Measurements from ENCODE around the gene ARHGDIA.
A peak's percentile ranks its signal among the peaks of the same experiment; 100 is the strongest.

ARHGDIA gene

DNA sequence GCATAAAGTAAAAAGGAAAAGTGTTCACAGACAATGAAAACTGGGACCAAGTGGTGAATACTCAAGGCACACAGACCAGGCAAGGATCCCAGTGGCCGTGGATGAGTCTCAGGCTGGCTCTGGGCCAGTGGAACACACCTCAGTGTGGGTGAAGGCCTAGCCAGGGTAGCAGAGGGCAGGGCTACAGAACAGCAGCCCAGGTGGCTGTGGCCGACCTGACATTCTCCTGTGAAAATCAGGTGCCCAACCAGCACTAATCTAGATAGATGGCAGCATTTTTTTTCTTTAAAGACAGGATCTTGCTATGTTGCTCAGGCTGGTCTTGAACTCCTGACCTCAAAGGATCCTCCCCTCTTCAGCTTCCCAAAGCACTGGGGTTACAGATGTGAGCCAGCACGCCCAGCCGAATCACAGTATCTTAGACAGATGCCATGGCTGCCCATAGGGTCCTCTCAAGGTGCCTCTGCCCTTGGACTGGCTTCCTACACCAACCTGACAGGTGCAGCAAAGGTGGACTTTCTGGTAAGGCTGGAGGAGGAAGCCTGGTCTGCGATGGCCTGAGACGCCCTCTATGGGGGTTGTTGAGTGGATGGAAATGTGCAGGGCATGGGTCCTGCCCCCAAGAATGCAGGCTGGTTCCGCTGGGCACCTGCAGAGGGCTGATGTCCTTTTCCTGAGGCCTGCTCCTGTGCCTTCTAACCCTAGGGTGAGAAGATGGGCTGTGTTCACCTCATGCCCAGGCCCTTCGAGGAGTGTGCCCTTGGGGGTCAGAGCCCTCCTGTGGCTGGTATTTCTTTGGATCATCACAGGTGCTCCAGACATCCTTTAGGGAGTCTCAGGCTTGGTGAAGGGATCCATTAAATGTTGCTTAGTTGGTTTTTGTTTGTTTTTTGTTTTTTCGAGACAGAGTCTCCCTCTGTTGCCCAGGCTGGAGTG is 7.0 kb downstream of the ARHGDIA start:
- no peak for FAIRE-seq

DNA sequence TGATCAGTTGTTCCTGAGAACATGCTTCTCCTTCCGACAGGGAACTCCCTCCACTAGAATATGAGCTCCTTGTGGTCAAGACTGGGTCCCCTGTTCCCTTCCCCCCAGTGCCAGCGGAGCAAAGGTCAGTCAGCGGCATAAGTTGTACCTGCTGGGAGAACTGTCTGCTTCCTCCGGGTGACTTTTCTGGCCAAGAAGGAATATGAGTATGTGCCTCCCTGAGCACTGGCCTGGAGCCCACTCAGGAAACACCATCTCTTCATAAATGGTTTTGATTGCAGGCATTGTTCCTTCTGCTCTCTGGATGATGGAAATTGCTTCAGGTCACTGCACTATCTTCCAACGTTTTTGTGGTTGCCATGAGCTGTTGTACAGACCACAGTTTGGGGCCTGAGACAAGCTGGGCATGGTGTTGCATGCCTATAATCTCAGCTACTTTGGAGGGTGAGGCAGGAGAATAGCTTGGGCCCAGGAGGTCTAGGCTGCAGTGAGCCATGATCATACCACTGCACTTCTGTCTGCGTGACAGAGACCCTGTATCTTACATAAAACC is 7.9 kb downstream of the ARHGDIA start:
- FAIRE-seq = no peak

DNA sequence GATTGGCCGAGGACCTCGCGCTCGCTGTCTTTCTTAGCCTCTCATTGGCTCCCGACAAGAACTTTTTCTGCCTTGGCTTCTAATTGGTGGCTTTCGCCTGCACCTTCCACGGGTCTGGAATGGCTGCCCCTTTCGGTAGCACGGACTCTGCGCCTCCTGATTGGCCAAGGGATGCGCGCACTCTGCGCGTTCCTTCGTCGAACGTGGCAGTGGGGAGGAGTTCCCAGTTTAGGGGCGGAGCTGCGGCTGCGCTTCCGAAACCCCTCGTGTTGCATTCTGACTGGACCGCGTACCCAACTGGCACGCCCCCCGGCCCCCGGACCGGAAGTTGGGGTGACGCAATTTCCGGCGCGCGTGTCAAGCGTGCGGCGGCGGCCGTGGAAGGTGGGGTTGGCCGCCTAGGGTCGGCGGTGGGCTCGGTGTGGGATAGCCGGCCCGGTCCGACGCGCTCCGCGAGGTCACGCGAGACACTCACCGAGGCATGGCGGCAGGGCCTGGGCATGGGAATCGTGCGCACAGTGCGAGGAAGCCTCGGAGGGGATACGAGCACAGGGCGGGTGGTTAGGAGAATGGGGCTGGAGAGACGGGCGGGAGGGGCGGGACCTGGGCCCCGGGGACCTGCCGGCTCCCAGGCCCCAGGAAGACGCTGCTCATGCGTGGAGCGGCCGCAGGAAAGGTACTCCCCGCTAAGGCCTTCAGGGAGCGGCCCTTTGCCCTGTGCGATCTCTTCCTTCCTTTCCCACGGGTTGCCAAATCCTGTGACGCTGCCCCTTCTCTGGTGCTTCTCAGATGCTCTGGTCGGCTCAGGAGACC is 10.2 kb downstream of the ARHGDIA start:
- peak; percentile 99 for FAIRE-seq

DNA sequence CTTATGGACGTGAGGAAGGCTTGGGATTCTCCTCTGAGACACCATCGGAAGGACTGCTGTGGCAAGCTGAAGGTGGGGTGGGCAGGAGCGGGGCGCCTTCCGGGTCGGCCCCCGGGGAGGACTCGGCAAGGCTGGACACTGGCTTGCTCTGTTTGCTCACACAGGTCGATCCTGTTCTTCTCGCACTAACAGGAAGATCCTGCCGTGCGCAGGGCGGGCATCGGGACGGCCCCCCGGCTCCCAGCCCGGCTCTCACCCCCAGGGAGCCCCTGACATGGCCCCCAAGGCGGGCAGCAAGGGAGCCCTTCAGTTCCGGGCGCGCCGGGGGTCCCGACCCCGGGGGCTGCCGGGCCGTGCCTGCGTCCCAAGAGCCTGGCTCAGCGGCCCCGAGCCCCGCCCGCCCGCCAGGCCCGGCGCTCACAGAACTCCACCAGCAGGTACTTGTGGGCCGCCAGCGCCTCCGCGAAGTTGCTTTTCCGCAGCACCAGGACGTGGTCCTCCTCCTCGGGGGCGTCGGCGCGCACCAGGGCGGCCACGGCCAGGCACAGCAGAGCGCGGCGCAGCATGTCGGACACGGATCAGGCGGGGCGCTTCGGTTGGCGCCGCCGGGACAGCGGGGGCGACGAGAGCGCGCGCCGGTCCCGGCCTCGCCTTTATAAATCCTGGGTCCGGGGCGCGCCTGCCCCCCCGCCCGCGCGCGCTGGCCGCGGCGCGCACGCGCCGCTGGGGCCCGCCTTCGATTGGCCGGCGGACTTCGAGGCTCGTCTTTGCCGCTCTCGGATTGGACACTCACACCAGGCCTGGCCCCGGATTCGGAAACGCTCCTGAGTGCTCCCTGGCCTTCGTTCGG is 11.0 kb downstream of the ARHGDIA start, which contains the start of gene P4HB:
Gene P4HB, minus strand, starts transcription at position 630 of the 850 bp plus-strand sequence. Its CDS starts 64 bp downstream, at position 566.
- FAIRE-seq = no peak

DNA sequence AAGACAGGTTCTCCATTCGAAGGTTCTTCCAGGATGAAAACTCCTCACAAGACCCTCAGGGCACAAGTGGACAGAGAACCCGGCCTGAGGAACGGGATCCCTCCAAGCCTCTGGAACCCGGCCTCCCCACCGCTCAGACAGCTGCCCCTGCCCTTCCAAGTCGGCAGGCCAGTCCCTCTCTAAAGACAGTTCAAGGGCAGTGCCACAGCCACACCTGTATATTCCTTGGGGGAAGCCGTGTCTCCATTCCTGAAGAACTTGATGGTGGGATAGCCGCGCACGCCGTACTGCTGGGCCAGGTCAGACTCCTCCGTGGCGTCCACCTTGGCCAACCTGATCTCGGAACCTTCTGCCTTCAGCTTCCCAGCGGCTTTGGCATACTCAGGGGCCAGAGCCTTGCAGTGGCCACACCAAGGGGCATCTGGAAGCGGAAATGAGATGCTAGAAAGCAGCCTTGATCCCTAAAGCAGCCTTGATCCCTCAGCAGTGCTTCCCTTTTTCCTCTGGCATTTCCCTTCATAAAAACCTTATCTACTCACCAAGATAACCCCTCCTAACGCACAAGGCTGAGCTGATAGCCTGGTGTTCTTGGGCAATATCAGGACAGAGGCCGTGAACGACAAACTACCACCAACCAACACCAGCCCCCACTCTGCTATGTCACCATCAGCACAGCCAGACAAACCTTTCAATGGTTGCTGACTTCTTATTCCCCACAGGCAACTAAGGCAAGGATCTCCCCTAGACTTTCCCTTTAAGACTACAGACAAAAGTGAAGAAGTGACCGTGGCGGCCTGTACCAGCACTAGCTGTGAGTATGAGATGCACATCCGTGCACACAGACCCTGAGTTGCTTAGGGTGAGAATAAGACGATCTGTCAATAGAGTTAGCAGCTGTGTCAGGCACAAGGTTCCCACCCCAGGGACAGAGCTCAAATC is 11.9 kb downstream of the ARHGDIA start:
- FAIRE-seq = no peak

DNA sequence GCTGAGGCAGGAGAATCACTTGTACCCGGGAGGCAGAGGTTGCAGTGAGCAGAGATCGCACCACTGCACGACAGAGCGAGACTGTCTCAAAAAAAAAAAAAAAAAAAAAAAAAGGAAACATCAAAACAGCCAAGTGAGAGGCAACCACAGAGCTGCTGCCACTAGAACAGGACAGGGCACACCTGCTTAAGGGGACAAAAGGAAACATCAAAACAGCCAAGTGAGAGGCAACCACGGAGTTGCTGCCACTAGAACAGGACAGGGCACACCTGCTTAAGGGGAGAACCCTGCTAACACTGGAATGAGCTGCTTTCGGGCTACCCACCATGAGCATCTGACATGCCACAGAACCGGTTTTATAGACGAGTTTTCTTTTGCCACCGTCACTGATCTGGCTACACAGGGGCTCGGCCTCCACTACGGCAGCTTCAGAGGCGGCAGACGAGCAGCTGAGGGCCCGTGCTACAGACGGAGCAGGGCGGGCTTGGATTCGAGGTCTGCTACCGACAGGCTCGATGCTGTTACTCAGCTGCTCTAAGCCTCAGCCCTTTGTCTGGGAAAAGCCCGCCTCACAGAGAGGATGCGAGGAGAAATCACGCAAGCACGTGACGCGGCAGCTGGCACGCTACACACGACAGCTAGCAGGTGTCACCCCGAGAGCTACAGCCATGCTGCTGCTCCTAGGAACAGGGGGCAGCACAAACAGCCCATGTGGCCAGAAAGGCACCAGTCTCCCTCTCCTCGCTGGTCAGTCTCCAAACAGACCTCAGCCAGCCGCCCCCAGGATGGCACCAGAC is 12.8 kb downstream of the ARHGDIA start:
- FAIRE-seq = no peak

DNA sequence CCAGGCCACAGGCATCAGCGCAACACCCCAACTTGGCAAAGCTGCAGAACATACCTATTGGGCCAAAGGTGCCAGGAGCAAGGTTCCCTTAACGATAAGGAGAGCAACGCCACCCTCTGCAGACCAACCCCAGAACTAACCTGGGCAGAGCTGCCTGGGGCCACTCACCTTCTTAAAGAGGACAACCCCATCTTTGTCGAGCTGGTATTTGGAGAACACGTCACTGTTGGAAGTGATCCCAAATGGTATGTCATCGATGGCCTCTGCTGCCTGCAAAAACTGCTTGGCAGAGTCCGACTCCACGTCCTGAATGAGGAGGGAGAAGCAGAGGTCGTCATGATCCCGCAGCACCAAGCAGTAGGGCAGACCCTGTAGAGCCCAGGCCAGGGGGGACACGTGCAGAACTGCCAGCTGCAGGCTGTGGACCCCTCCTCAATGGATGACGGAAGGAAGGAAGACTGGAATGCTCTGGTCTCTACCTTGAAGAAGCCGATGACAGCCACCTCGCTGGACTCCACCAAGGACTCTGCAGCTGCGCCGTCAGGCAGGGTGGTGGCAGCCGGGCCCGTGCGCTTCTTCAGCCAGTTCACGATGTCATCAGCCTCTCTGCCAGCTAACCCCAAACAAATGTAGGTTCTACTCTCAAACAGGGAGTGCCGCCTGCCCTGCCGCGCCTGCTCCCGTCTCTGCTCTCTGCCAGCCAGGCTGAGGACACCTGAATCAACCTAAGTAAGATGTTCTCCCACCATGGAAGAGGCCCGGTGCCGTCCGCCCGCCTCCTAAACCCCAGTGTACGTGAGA is 16.0 kb downstream of the ARHGDIA start:
- FAIRE-seq = no peak

DNA sequence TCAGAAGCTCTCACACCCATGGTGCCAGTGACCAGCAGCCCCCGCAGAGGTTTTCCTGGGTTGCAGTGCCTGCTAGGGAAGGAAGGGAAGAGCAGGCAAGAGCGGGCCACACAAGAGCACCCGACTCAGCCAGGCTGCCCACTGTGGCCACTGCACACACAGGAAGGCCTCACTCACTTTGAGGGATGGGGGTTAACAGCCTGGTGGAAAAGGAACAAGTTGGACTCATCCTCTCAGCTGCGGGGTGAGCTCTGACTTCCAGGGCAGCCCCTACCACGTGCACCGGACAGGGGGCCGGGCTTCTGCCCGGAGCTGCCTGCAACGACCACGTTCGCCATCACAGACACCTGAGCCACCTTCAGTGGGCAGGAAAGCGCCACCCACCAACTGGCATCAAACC is 18.9 kb downstream of the ARHGDIA start:
- FAIRE-seq = no peak

DNA sequence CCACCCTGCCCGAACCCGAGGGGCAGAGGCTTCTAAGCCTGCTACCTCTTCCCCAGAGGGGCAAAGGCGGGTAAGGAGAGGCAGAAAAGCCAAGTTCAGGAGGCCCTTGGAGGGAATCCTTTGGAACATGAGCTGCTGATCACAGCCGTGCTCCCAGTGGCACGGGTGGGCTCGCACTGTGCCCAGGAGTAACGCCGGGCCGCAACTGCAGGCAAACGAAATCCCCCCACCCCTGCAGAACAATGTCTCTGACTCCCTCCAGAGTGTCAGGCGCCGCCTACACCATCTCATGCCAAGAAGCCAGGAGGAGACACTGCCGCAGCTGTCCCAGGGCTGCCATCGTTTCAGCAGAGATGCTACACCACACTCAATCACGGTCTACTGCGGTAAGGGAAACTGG is 19.7 kb downstream of the ARHGDIA start:
- no peak for FAIRE-seq

DNA sequence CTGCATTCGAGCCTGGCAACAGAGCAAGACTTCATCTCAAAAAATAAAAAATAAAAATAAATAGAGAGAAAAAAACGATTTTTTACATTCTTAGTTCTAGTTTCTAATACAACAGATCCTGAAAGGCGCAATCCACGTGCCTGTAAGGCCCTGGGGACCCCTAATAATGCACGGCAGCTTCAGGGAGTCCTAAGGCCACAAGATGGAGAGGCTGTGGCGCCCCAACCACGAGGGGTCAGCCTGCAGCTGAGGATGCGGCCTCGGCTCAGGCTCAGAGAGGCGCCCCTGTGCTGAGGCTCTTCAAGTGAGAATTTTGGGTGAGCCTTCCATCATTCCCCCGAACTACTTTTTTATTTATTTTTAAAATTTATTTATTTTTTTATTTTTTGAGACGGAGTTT is 21.7 kb downstream of the ARHGDIA start:
- FAIRE-seq = no peak

DNA sequence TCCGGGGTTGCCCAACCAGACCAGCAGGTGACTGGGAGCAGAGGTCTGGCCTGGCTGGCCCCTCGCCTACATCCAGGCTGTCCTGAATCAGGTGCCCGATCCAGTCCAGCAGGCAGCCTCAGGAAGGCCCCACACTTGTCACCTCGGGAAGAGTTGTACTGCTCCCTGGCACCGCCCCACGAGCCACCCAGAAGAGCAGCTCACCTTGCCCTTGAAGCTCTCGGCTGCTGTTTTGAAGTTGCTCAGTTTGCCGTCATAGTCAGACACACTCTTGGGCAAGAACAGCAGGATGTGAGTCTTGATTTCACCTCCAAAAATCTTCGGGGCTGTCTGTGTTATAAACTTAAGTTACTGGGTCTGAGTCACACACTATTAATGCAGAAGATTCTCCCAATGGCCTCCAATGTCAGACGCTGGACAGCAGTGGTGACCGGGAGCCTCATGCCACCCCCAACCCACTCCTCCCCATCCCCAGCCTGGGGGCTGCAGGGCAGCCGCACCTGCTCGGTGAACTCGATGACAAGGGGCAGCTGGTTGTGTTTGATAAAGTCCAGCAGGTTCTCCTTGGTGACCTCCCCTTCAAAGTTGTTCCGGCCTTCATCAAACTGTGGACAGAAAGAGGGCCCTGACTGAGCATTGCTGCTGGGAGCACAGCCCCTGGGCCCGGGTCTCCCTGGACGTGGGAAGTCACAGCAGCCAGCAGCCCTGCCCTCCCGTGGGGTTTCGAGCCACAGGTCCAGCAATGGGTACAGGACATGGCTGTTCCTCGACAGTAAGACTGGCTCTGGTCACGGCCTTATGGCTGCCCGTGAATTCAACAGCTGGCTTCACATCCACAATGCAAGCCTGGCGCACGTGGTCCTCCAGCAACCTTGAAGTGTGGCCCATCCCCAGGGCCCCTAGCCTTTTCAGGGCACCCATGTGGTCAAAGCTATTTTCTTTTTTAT is 24.1 kb downstream of the ARHGDIA start:
- FAIRE-seq = no peak

DNA sequence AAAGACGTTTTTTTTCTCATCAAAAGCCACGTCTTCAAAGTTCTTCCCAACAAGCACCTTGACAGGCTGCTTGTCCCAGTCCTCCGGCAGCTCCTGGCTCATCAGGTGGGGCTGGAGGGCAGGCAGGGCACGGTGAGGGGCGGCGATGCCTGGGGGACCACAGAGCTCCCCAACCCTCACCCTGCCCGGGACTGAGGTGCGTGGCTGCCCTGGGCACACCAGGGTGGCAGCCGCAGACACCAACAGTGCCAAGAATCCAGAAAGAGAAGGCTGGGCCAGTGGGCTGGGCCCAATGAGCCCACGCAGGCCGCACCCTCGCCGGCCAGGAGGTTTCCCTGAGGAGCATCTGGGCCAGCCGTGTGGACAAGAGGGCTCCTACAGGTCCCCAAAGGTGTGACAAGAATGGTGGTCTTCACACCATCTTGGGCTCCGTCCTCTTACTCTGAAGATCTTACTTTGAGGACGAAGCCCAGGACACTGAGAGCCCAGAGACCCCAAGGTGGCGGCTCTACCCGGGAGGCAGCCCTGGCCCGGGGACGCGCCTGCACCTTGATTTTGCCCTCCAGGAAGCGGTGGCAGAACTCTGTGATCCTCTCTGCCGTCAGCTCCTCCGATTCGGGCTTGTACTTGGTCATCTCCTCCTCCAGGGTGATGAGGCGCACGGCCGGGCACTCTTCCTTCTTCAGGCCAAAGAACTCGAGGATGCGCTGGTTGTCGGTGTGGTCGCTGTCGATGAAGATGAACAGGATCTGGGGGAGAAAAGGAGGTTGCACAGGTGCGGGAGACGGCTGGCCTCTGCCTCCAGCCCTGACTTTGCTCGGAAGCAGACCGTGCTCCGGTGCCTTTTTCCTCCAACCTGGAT is 25.0 kb downstream of the ARHGDIA start:
- no peak for FAIRE-seq

DNA sequence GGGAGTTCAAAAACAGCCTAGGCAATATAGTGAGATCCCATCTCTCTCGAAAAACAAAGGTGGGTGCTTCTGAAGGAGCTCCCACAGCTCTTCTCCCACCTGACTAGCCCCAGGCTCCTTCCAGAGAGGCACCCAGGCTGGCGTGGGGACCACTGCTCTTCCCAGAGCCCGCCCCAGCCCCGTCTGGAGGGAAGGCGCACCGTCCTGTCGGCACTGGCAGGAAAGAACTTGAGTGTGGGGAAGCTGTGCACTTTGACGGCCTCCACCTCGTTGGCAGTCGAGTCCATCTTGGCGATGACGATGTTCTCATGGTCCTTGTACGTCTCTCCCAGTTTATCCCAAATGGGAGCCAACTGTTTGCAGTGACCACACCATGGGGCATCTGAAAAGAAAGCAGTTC is 25.8 kb downstream of the ARHGDIA start:
- no peak for FAIRE-seq

DNA sequence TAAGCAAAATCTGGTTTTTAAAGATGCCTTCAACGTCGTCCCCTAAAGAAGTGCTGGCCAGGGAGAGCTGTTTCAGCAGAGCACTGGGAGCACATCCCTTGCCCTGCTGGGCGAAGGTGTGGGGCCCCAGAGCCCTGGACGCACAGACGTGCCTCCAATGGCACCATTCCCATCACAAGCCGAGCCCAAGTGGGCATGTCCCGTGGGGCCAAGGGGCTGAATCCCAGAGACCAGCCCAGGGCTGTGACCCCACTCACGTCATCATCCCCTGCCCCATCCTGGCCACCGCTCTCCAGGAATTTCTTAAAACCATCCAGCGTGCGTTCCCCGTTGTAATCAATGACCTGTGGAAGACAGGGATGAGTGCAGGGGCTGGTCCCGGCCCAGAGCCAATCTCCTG is 26.2 kb downstream of the ARHGDIA start:
- no peak for FAIRE-seq

DNA sequence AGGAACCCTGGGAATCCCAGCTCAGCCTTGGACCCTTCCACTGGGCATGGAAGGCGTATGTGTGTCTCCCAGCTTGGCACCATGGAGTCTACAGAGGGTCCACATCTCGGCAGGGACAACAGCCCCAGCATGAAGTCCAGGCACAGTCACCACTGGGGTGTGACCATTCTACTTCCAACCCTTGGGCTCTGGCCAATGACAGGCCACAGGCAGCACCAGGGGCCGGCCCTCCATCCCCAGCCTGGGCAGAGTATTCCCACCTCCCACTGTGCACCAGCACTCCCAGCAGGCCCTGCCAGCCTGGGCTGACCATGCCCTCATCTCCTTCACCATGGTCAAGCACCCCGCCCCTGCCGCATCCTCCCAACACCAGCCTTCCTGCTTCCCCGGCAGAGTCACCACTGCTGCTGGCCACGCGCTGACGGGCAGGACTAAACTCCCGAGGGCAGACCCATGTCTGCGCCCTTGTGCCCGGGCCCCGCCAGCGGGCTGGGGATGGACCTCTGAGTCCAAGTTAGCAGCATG is 26.7 kb downstream of the ARHGDIA start:
- no peak for FAIRE-seq

DNA sequence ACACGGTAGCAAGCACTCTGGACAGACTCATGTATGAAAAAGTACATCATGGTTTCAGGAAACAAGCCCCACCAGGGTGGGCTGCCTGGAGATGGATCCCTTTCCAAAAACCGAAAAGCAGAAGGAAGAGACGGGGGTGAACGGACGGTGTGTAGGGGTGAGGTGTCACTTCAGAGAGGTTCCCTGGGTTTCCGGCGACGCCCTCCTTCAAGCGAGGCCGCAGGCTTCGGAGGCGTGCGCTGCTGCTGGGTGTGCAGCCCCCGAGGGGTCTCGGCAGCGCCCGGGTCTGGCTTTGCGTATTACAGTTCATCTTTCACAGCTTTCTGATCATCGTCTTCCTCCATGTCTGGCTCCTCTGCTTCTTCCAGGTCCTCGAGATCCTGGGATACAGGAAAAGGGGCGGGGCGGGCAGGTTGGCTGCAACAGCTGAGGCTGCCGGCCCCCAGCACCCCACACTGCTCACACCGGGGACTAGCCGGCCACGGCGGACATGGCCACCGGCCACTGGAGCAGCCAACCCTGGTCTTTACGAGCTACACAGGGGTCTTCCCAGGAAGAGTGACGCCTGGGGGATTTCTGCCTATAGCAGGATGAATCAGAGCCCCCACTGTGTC is 27.3 kb downstream of the ARHGDIA start:
- FAIRE-seq = no peak

Data from G401.6 (cell line).